Tibial artery (tissue), 4 donors: ENCODE results near the gene CAMK2G.
A peak's percentile ranks its signal among the peaks of the same experiment; 100 is the strongest.

Experiments
- DNase-seq, 2 donors: peaks; one replicate each; pipeline ENCODE4 v3.0.0-alpha.2; 2019
- H3K27ac ChIP-seq, 2 donors: fragments of 200-600 bp; sonication (generic) in 1 of 2; 1 replicate in 1 of 2; 2 replicates in 1 of 2; pipeline ENCODE4 v1.5.1; 2018 to 2019; ENCODE audit warnings: mild to moderate bottlenecking in 1 of 2
- H3K27me3 ChIP-seq, 2 donors: fragments of 200-600 bp; sonication (generic) in 1 of 2; one replicate each; pipeline versions ENCODE4 v1.5.1 to v1.6.0; 2016 to 2019
- H3K36me3 ChIP-seq, 3 donors: fragments of 200-600 bp; sonication (generic) in 2 of 3; one replicate each; pipeline ENCODE4 v1.5.1; 2016 to 2019; ENCODE audit warnings: mild to moderate bottlenecking in 2 of 3
- H3K4me1 ChIP-seq, 4 donors: fragments of 200-600 bp; sonication (generic) in 2 of 4; 1 replicate in 3 of 4; 2 replicates in 1 of 4; pipeline ENCODE4 v1.5.1; 2016 to 2019
- H3K4me3 ChIP-seq, 2 donors: fragments of 200-600 bp; sonication (generic) in 1 of 2; 1 replicate in 1 of 2; 2 replicates in 1 of 2; pipeline ENCODE4 v1.5.1; 2018 to 2019; ENCODE audit warnings: mild to moderate bottlenecking in 2 of 2
- H3K9me3 ChIP-seq, 3 donors: fragments of 200-600 bp; sonication (generic) in 1 of 3; one replicate each; pipeline ENCODE4 v1.5.1; 2016 to 2019
- intact Hi-C: fragments of 100-400 bp; cut with DNase I; formaldehyde crosslinking; loops from one replicate; pipeline ENCODE4 v1.15.0; 2023; ENCODE audit warnings: low total_unique reads
- TF ChIP-seq, protein P1 (sequence below), 2 experiments: fragments of 200-600 bp in 1 of 2; fragments of 450-650 bp in 1 of 2; IDR thresholded peaks; one replicate each; pipeline ENCODE4 v1.5.1; 2017 to 2019; ENCODE audit warnings: antibody characterized with exemption in 2 of 2, mild to moderate bottlenecking in 1 of 2, moderate library complexity in 1 of 2

CAMK2G gene

DNA sequence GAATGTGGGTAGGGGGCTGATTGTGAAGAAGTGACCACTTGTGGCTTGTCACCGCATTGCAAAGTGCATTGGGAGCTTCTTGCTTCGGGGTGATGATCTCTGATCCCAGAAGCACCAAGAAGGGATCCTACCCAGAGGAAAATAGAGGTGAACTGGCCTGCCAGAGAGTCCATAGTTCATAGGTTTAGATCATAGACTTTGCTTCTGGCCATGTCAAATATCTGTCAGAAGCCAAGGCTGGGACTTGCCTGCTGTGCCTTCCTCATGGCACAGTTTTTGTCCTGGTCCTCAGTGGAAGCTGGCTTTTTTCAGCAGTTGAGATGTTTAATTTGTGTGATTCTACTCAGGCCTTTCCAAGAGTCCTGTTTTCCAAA, 87.9 kb downstream of the CAMK2G start:
- intact Hi-C loops, result loop anchor here (10.0 kb wide), 1 partner anchor 88 kb away; the partner anchor contains the start of gene CAMK2G
- peaks cover 0 to 46% (median 39%) of the 10 kb centered on the region in 4 donors for H3K4me1 ChIP-seq

DNA sequence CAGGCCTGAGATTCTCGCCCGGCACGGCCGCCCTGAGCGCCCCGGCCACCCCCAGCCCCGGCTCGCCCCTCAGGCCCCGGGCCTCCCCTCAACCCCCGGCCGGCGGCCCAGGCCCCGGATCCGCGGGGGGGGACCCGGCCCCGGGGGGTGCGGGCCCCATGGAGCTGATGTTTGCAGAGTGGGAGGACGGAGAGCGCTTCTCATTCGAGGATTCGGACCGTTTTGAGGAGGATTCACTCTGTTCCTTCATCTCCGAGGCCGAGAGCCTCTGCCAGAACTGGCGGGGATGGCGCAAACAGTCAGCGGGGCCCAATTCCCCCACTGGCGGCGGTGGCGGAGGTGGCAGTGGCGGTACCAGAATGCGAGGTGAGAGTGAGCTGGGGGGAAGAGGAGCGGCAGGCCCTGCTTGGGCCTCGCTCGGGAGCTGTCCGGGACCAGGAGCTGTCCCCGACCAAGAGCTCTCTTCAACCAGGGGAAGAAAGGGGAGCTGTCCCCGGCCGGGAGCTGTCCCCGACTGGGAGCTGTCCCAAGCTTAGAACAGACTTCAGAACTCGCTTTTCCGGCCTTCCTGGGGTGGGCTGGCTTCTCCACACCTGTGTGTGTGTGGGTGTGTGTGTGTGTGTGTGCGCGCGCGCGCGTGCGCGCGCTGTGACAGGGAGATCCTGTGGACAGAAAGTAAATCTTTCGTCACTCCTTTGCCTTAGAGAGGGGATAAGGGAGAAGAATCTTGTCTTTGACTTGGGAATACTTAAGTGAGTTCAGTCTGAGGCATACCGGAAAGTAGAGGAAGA, 88.4 kb downstream of the CAMK2G start:
- intact Hi-C loops, result loop anchor here (10.0 kb wide), 1 partner anchor 89 kb away; the partner anchor contains the start of gene CAMK2G
- TF ChIP-seq, protein P1, sequence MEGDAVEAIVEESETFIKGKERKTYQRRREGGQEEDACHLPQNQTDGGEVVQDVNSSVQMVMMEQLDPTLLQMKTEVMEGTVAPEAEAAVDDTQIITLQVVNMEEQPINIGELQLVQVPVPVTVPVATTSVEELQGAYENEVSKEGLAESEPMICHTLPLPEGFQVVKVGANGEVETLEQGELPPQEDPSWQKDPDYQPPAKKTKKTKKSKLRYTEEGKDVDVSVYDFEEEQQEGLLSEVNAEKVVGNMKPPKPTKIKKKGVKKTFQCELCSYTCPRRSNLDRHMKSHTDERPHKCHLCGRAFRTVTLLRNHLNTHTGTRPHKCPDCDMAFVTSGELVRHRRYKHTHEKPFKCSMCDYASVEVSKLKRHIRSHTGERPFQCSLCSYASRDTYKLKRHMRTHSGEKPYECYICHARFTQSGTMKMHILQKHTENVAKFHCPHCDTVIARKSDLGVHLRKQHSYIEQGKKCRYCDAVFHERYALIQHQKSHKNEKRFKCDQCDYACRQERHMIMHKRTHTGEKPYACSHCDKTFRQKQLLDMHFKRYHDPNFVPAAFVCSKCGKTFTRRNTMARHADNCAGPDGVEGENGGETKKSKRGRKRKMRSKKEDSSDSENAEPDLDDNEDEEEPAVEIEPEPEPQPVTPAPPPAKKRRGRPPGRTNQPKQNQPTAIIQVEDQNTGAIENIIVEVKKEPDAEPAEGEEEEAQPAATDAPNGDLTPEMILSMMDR (IDR thresholded peaks at IDR 0.05), result no peak
- Histone ChIP-seq H3K36me3 (peaks cover 18 to 24% (median 22%) of the 10 kb centered on the region in 3 donors), H3K27me3 (no peaks in the 10 kb centered on the region), H3K4me1 (peaks cover 2 to 52% (median 44%) of the 10 kb centered on the region in 4 donors), H3K9me3 (no peaks in the 10 kb centered on the region), H3K27ac (peak overlapping the region; percentile 87 to 96), H3K4me3 (peak overlapping the region; percentile 73 to 76)
- peak in 1 of 2 donors; percentile 45 for DNase-seq

More for the DNA sequence above, 87.9 kb downstream of the CAMK2G start:
- no peak for DNase-seq
- peaks cover 23 to 30% (median 28%) of the 10 kb centered on the region in 3 donors for H3K36me3 ChIP-seq
- TF ChIP-seq, protein P1 (IDR thresholded peaks at IDR 0.05), result no peak
- H3K27me3 ChIP-seq, result no peaks in the 10 kb centered on the region
- peak overlapping the region; percentile 73 to 76 for H3K4me3 ChIP-seq
- no peaks in the 10 kb centered on the region for H3K9me3 ChIP-seq
- H3K27ac ChIP-seq, result peak overlapping the region; percentile 87 to 96

DNA sequence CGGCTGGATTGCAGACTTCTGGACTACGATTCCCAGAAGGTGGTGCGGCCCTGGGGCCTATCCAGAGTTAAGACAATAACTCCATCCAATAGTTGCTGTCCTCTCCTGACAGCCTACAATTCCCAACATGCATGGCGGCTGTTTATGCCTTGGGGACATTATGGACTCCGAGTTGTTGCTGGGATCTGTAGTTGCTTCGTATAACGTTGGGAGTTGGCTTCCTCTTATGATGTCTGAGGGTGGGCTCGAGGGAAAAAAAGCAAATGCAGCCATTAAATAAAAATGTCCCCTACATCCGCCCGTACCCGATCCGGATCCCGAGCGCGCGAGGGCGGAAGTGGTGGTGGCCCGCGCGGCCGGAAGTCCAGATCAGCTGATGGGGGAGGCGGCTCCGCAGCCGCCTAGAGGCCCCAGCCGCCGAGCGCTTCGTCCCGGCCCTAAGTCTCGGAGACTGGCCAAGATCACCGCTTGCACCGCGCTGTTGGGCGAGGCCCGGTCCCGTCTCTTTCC, 89.1 kb downstream of the CAMK2G start, which contains the start of gene ZSWIM8:
ZSWIM8 (plus strand) TSS at position 396 of the 510 bp plus-strand sequence. CDS start 273 bp downstream, outside the sequence.
- TF ChIP-seq, protein P1 (IDR thresholded peaks at IDR 0.05), result no peak
- Histone ChIP-seq H3K9me3 (no peaks in the 10 kb centered on the region), H3K27ac (peak within 1 kb of the TSS; percentile 87 to 96), H3K36me3 (peaks cover 11 to 18% (median 16%) of the 10 kb centered on the region in 3 donors), H3K27me3 (no peaks in the 10 kb centered on the region), H3K4me1 (peaks cover 8 to 58% (median 50%) of the 10 kb centered on the region in 4 donors), H3K4me3 (peak within 1 kb of the TSS; percentile 73 to 76)
- peak; percentile 95 to 96 for DNase-seq
- intact Hi-C loops, result loop anchor here (10.0 kb wide), 1 partner anchor 90 kb away; the partner anchor contains the start of gene CAMK2G

DNA sequence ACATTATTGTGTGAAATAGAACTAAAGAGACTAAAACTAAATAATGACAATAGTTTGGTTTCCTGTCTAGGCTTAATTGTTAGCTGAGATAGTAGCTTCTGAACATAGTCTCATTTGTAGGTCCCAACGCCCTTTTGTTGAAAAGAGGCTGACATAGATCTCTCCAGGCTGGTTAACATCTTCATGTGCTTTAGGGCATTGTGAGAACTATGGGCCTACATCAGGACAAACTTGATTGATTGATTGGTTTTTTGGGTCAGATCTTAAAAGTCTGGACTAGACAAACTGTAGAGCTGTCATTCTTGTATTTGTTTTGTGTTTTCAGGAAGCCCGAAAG, 91.6 kb downstream of the CAMK2G start:
- TF ChIP-seq, protein P1 (IDR thresholded peaks at IDR 0.05), result no peak
- intact Hi-C loops, result loop anchor here (10.0 kb wide), 1 partner anchor 92 kb away; the partner anchor contains the start of gene CAMK2G

DNA sequence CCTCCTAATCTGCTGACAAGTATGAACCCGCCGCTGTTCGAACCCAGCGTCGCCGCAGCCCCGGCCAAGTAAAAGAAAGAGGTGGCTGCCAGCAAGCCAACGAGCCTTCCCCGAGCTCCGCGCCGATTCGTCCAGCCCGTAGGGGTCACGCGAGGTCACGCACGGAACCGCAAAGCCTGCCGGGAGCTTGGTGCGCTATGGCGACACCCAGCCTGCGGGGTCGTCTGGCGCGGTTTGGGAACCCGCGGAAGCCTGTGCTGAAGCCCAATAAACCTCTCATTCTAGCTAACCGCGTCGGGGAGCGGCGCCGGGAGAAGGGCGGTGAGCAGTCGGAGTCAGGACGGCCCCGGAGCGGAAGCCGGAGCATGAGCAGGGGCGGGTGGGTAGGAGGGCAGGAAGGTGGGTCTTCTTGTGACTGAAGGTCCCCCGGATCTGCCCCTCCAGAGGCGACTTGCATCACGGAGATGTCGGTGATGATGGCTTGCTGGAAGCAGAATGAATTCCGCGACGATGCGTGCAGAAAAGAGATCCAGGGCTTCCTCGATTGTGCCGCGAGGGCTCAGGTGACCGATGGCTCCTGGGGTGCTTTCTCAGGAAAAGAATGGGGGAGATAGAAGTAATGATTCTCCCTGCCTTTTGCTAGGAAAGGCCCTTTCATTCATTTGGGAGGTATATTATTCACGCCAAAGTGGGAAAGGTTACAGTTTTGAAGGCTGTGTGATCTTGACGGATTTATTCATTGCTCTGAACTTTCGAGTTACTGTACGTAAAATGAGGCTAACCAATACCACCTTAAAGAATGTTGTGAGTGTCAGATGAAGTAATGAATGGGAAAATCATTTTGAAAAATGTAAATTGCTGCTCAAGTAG, 92.2 kb downstream of the CAMK2G start, which contains the start of gene CHCHD1:
CHCHD1 (plus strand) TSS at position 170 of the 870 bp plus-strand sequence; CDS start at position 198, 28 bp downstream.
- DNase-seq, result peak; percentile 90 to 96
- TF ChIP-seq, protein P1 (IDR thresholded peaks at IDR 0.05), result no peak
- peak within 1 kb of the TSS; percentile 86 to 93 for H3K4me3 ChIP-seq
- peak within 1 kb of the TSS; percentile 96 to 97 for H3K27ac ChIP-seq
- H3K27me3 ChIP-seq, result no peaks in the 10 kb centered on the region
- H3K36me3 ChIP-seq, result peaks cover 7 to 25% (median 8%) of the 10 kb centered on the region in 3 donors
- peaks cover 9 to 49% (median 38%) of the 10 kb centered on the region in 4 donors for H3K4me1 ChIP-seq
- H3K9me3 ChIP-seq, result no peaks in the 10 kb centered on the region
- intact Hi-C loops, result loop anchor here (10.0 kb wide), 1 partner anchor 93 kb away; the partner anchor contains the start of gene CAMK2G

More for the DNA sequence above, 91.6 kb downstream of the CAMK2G start:
- peaks cover 9 to 55% (median 44%) of the 10 kb centered on the region in 4 donors for H3K4me1 ChIP-seq
- peak overlapping the region; percentile 86 to 93 for H3K4me3 ChIP-seq
- H3K27ac ChIP-seq, result peak overlapping the region; percentile 96 to 97
- DNase-seq, result no peak
- peaks cover 3 to 20% (median 7%) of the 10 kb centered on the region in 3 donors for H3K36me3 ChIP-seq
- no peaks in the 10 kb centered on the region for H3K27me3 ChIP-seq
- no peaks in the 10 kb centered on the region for H3K9me3 ChIP-seq
